ENCODE results near the gene RUNX2. TPM values are rescaled to one million over a fixed set of nuclear protein-coding genes. Genes with fewer than 3 reads are reported as not detected.

Gene RUNX2
- total RNA-seq, 1 donor from 2014 or later, result 26.1 TPM

DNA sequence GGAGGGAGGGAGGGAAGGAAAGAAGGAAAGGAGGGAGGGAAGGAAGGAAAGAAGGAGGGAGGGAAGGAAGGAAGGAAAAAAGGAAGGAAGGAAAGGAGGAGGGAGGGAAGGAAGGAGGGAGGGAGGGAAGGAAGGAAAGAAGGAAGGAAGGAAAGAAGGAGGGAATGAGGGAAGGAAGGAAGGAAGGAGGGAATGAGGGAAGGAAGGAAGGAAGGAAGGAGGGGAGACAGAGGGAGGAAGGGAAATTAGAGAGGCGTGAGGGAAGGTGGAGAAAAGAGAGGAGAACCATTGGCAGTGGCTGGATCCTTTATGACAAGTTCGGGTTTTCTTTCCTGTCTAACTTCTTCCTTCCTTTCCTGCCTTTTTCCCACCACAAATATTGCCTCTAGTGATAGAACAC lies 71.9 kb downstream of the RUNX2 start:
- no peak overlapping the region for H2AFZ ChIP-seq (ENCODE audit: low read depth, low read length)
- Mint-ChIP-seq H3K4me3 (ENCODE audit: unreplicated experiment) (no peak overlapping the region), H3K4me1 (ENCODE audit: low read depth, unreplicated experiment) (peaks cover 3% of the 10 kb centered on the region), H3K9me3 (ENCODE audit: unreplicated experiment) (peaks cover 2% of the 10 kb centered on the region), H3K27me3 (ENCODE audit: low read depth, unreplicated experiment) (peaks cover 4% of the 10 kb centered on the region), H3K27ac (ENCODE audit: unreplicated experiment) (no peak overlapping the region), H3K36me3 (ENCODE audit: low read depth, unreplicated experiment) (no peaks in the 10 kb centered on the region)
- H4K20me1 ChIP-seq (ENCODE audit: insufficient read depth, low read length), result no peaks in the 10 kb centered on the region
- H3K27ac ChIP-seq (ENCODE audit: low read depth, low read length), result no peak overlapping the region
- H3K79me2 ChIP-seq (ENCODE audit: insufficient read depth, low read length), result no peaks in the 10 kb centered on the region
- H3K4me1 ChIP-seq (ENCODE audit: insufficient read depth, low read length), result no peaks in the 10 kb centered on the region
- FAIRE-seq (no peak), DNase-seq (ENCODE audit: low read depth) (no peak)
- no peak overlapping the region for H3K4me3 ChIP-seq (ENCODE audit: insufficient read depth, low read depth, low read length)
- no peak overlapping the region for H3K4me2 ChIP-seq (ENCODE audit: low read length)
- H3K9ac ChIP-seq (ENCODE audit: low read length), result no peak overlapping the region
- no peaks in the 10 kb centered on the region for H3K9me3 ChIP-seq (ENCODE audit: insufficient read depth, low read depth, low read length)
- no peaks in the 10 kb centered on the region for H3K36me3 ChIP-seq (ENCODE audit: insufficient read depth, low read length)
- H3K27me3 ChIP-seq (ENCODE audit: insufficient read depth, low read length), result no peaks in the 10 kb centered on the region
- TF ChIP-seq EZH2 (IDR thresholded peaks at IDR 0.05; ENCODE audit: insufficient read depth, low read length), result no peak
- TF ChIP-seq, protein P1, sequence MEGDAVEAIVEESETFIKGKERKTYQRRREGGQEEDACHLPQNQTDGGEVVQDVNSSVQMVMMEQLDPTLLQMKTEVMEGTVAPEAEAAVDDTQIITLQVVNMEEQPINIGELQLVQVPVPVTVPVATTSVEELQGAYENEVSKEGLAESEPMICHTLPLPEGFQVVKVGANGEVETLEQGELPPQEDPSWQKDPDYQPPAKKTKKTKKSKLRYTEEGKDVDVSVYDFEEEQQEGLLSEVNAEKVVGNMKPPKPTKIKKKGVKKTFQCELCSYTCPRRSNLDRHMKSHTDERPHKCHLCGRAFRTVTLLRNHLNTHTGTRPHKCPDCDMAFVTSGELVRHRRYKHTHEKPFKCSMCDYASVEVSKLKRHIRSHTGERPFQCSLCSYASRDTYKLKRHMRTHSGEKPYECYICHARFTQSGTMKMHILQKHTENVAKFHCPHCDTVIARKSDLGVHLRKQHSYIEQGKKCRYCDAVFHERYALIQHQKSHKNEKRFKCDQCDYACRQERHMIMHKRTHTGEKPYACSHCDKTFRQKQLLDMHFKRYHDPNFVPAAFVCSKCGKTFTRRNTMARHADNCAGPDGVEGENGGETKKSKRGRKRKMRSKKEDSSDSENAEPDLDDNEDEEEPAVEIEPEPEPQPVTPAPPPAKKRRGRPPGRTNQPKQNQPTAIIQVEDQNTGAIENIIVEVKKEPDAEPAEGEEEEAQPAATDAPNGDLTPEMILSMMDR (IDR thresholded peaks at IDR 0.05; ENCODE audit: insufficient read depth, low read depth, low read length), result no peak

DNA sequence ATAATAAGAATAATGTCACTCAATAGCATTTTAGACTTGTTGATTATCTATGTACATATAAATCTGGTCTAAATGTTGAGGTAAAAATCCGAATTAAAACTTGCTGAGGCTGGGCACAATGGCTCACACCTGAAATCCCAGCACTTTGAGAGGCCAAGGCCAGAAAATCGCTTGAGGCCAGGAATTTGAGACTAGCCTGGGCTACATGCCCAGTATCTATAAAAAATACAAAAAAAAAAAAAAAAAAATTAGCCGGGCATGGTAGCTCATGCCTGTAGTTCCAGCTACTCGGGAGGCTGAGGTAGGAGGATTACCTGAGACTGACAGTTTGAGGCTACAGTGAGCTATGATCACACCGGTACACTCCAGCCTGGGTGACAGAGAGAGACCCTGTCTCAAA lies 83.8 kb downstream of the RUNX2 start:
- H3K79me2 ChIP-seq (ENCODE audit: insufficient read depth, low read length), result no peaks in the 10 kb centered on the region
- no peak overlapping the region for H3K27ac Mint-ChIP-seq (ENCODE audit: unreplicated experiment)
- H4K20me1 ChIP-seq (ENCODE audit: insufficient read depth, low read length), result no peaks in the 10 kb centered on the region
- no peak for DNase-seq (ENCODE audit: low read depth)
- H3K9me3 Mint-ChIP-seq (ENCODE audit: unreplicated experiment), result no peaks in the 10 kb centered on the region
- FAIRE-seq, result no peak
- no peak overlapping the region for H3K27ac ChIP-seq (ENCODE audit: low read depth, low read length)
- no peak overlapping the region for H3K4me3 ChIP-seq (ENCODE audit: insufficient read depth, low read depth, low read length)
- H3K9me3 ChIP-seq (ENCODE audit: insufficient read depth, low read depth, low read length), result no peaks in the 10 kb centered on the region
- TF ChIP-seq, protein P1 (IDR thresholded peaks at IDR 0.05; ENCODE audit: insufficient read depth, low read depth, low read length), result no peak
- no peak for TF ChIP-seq EZH2 (IDR thresholded peaks at IDR 0.05; ENCODE audit: insufficient read depth, low read length)
- peaks cover 2% of the 10 kb centered on the region for H3K27me3 Mint-ChIP-seq (ENCODE audit: low read depth, unreplicated experiment)
- peaks cover 17% of the 10 kb centered on the region for H3K4me1 Mint-ChIP-seq (ENCODE audit: low read depth, unreplicated experiment)
- H3K36me3 Mint-ChIP-seq (ENCODE audit: low read depth, unreplicated experiment), result no peaks in the 10 kb centered on the region
- no peaks in the 10 kb centered on the region for H3K36me3 ChIP-seq (ENCODE audit: insufficient read depth, low read length)
- no peaks in the 10 kb centered on the region for H3K27me3 ChIP-seq (ENCODE audit: insufficient read depth, low read length)
- H3K4me3 Mint-ChIP-seq (ENCODE audit: unreplicated experiment), result no peak overlapping the region
- H3K4me2 ChIP-seq (ENCODE audit: low read length), result no peak overlapping the region
- H3K9ac ChIP-seq (ENCODE audit: low read length), result no peak overlapping the region
- H2AFZ ChIP-seq (ENCODE audit: low read depth, low read length), result no peak overlapping the region
- H3K4me1 ChIP-seq (ENCODE audit: insufficient read depth, low read length), result no peaks in the 10 kb centered on the region

GRCh38 chr6:45415315-45415714 lies 87.2 kb downstream of the RUNX2 start:
- Histone ChIP-seq H3K4me2 (ENCODE audit: low read length) (no peak overlapping the region), H3K27me3 (ENCODE audit: insufficient read depth, low read length) (no peaks in the 10 kb centered on the region), H3K9me3 (ENCODE audit: insufficient read depth, low read depth, low read length) (no peaks in the 10 kb centered on the region), H3K4me1 (ENCODE audit: insufficient read depth, low read length) (peaks cover 11% of the 10 kb centered on the region), H4K20me1 (ENCODE audit: insufficient read depth, low read length) (no peaks in the 10 kb centered on the region), H3K4me3 (ENCODE audit: insufficient read depth, low read depth, low read length) (no peak overlapping the region), H3K27ac (ENCODE audit: low read depth, low read length) (no peak overlapping the region), H2AFZ (ENCODE audit: low read depth, low read length) (no peak overlapping the region), H3K79me2 (ENCODE audit: insufficient read depth, low read length) (peaks cover 12% of the 10 kb centered on the region), H3K9ac (ENCODE audit: low read length) (no peak overlapping the region), H3K36me3 (ENCODE audit: insufficient read depth, low read length) (no peaks in the 10 kb centered on the region)
- Mint-ChIP-seq H3K27me3 (ENCODE audit: low read depth, unreplicated experiment) (peaks cover 2% of the 10 kb centered on the region), H3K9me3 (ENCODE audit: unreplicated experiment) (no peaks in the 10 kb centered on the region), H3K36me3 (ENCODE audit: low read depth, unreplicated experiment) (no peaks in the 10 kb centered on the region), H3K4me1 (ENCODE audit: low read depth, unreplicated experiment) (peaks cover 27% of the 10 kb centered on the region), H3K4me3 (ENCODE audit: unreplicated experiment) (no peak overlapping the region), H3K27ac (ENCODE audit: unreplicated experiment) (no peak overlapping the region)
- DNase-seq (ENCODE audit: low read depth), result no peak
- no peak for FAIRE-seq
- no peak for TF ChIP-seq EZH2 (IDR thresholded peaks at IDR 0.05; ENCODE audit: insufficient read depth, low read length)
- TF ChIP-seq, protein P1 (IDR thresholded peaks at IDR 0.05; ENCODE audit: insufficient read depth, low read depth, low read length), result no peak
